A549 (cell line): ENCODE measurements around the gene GCAT. TPM values are rescaled to one million over a fixed set of nuclear protein-coding genes. Genes with fewer than 3 reads are reported as not detected.

ENCODE experiments used
- ATAC-seq, 2 experiments: fragments of 200-7000 bp in 1 of 2; fragments of >200 bp in 1 of 2; cut with Nextera tagmentation in 1 of 2; cut with Tn5 transposase in 1 of 2; 3 replicates each; pipeline versions ENCODE4 v1.8.0 to v1.9.1; 2018 to 2020; ENCODE audit warnings: mild to moderate bottlenecking in 1 of 2, moderate library complexity in 1 of 2
- CTCF ChIA-PET: fragments of 300-600 bp; sonication (Branson Sonifier 250); formaldehyde crosslinking; extraction: SDS; loops from one replicate; lab custom pipeline; 2021; ENCODE audit warnings: antibody characterized with exemption, inconsistent platforms; lab: Yijun Ruan, JAX
- POLR2A ChIA-PET: fragments of 350-600 bp; formaldehyde crosslinking; extraction: SDS; loops from one replicate; lab custom pipeline; 2021; ENCODE audit warnings: antibody characterized with exemption, inconsistent platforms; lab: Yijun Ruan, JAX
- DNase-seq, 2 experiments: peaks; one replicate each; pipeline versions ENCODE4 v3.0.0 to v3.0.0-alpha.2; 2011 to 2016; ENCODE audit warnings: low read depth in 1 of 2, low spot score in 1 of 2
- FAIRE-seq: peaks from 2 replicates; lab custom pipeline; 2011; peaks lifted over from hg19 to GRCh38; lab: Jason Lieb, UNC
- H3K27ac ChIP-seq, 2 experiments: fragments of >200 bp; sonication (Bioruptor Twin); formaldehyde crosslinking; 3 replicates each; pipeline ENCODE4 v1.5.1; 2016 to 2017
- H3K4me1 ChIP-seq: fragments of >200 bp; sonication (Bioruptor Twin); formaldehyde crosslinking; 3 replicates; pipeline ENCODE4 v1.6.1; 2016
- H3K4me2 ChIP-seq: fragments of >200 bp; sonication (Bioruptor Twin); formaldehyde crosslinking; 3 replicates; pipeline ENCODE4 v1.6.1; 2016
- H3K4me3 ChIP-seq: fragments of >200 bp; sonication (Bioruptor Twin); formaldehyde crosslinking; 3 replicates; pipeline ENCODE4 v1.5.1; 2016
- H3K9me3 ChIP-seq: fragments of >200 bp; sonication (Bioruptor Twin); formaldehyde crosslinking; 3 replicates; pipeline ENCODE4 v1.6.1; 2016
- ATOH8 ChIP-seq: fragments of 250-450 bp; sonication (Bioruptor Pico); IDR thresholded peaks from 2 replicates; pipeline ENCODE4 v1.5.0; 2020; ENCODE audit warnings: low read depth, mild to moderate bottlenecking, moderate library complexity
- CEBPB ChIP-seq, 2 experiments: fragments of >200 bp in 1 of 2; sonication (Bioruptor Twin) in 1 of 2; formaldehyde crosslinking in 1 of 2; IDR thresholded peaks; 2 replicates each; pipeline ENCODE4 v1.6.1; 2012 to 2016
- CHD4 ChIP-seq: fragments of 200-600 bp; sonication (generic); IDR thresholded peaks from 2 replicates; pipeline ENCODE4 v1.6.1; 2016; ENCODE audit warnings: antibody characterized with exemption, mild to moderate bottlenecking, borderline replicate concordance
- CTCF ChIP-seq: fragments of >200 bp; sonication (Bioruptor Twin); formaldehyde crosslinking; IDR thresholded peaks from 3 replicates; pipeline ENCODE4 v1.5.1; 2016
- EHF ChIP-seq: fragments of 250-450 bp; sonication (Bioruptor Pico); IDR thresholded peaks from 2 replicates; pipeline ENCODE4 v1.5.0; 2020; ENCODE audit warnings: mild to moderate bottlenecking
- ELK1 ChIP-seq: fragments of 150-350 bp; IDR thresholded peaks from 2 replicates; pipeline ENCODE4 v1.6.1; 2014; ENCODE audit warnings: low read depth, mild to moderate bottlenecking, low read length
- ESRRA ChIP-seq: fragments of 150-350 bp; IDR thresholded peaks from 2 replicates; pipeline ENCODE4 v1.6.1; 2014; ENCODE audit warnings: mild to moderate bottlenecking, low read length, borderline replicate concordance
- FOSB ChIP-seq: fragments of 250-450 bp; sonication (Bioruptor Pico); IDR thresholded peaks from 2 replicates; pipeline ENCODE4 v1.5.0; 2020; ENCODE audit warnings: mild to moderate bottlenecking, moderate library complexity
- FOSL2 ChIP-seq, 2 experiments: fragments of 450-650 bp in 1 of 2; fragments of >200 bp in 1 of 2; sonication (Bioruptor Twin) in 1 of 2; formaldehyde crosslinking; IDR thresholded peaks; 2 replicates each; pipeline versions ENCODE4 v1.5.0 to v1.6.1; 2016 to 2020; ENCODE audit warnings: mild to moderate bottlenecking in 1 of 2, moderate library complexity in 1 of 2
- GATA3 ChIP-seq: IDR thresholded peaks from 2 replicates; pipeline ENCODE4 v1.6.1; 2012; ENCODE audit warnings: borderline replicate concordance
- HOXA7 ChIP-seq: fragments of 250-450 bp; sonication (Bioruptor Pico); IDR thresholded peaks from 2 replicates; pipeline ENCODE4 v1.5.0; 2020; ENCODE audit warnings: mild to moderate bottlenecking, moderate library complexity
- MAX ChIP-seq: IDR thresholded peaks from 2 replicates; pipeline ENCODE4 v1.6.1; 2012
- MAZ ChIP-seq: fragments of 150-350 bp; IDR thresholded peaks from 2 replicates; pipeline ENCODE4 v1.6.1; 2014; ENCODE audit warnings: antibody characterized with exemption, low read depth, low read length, borderline replicate concordance
- MYC ChIP-seq: IDR thresholded peaks from 2 replicates; pipeline ENCODE4 v1.6.1; 2012; ENCODE audit warnings: mild to moderate bottlenecking, inconsistent platforms, low read length, improper control_type of control experiment, borderline replicate concordance
- NPAS2 ChIP-seq: fragments of 250-450 bp; sonication (Bioruptor Pico); IDR thresholded peaks from 2 replicates; pipeline ENCODE4 v1.8.0; 2022; ENCODE audit warnings: mild to moderate bottlenecking, moderate library complexity, borderline replicate concordance
- PHF8 ChIP-seq: fragments of 200-600 bp; sonication (generic); IDR thresholded peaks from 2 replicates; pipeline ENCODE4 v1.6.1; 2016; ENCODE audit warnings: low read depth, mild to moderate bottlenecking, antibody characterized with exemption, moderate library complexity, borderline replicate concordance
- POLR2A ChIP-seq: IDR thresholded peaks from 2 replicates; pipeline ENCODE4 v1.6.1; 2012; ENCODE audit warnings: mild to moderate bottlenecking, low read length
- RAD21 ChIP-seq, 2 experiments: fragments of >200 bp in 1 of 2; sonication (Bioruptor Twin) in 1 of 2; formaldehyde crosslinking in 1 of 2; IDR thresholded peaks in 1 of 2; conservative IDR thresholded peaks in 1 of 2; 2 replicates in 1 of 2; 3 replicates in 1 of 2; pipeline ENCODE4 v1.6.1; 2012 to 2018; ENCODE audit warnings: inconsistent platforms in 1 of 2
- RNF2 ChIP-seq: fragments of 200-600 bp; sonication (generic); IDR thresholded peaks from 2 replicates; pipeline ENCODE4 v1.6.1; 2016; ENCODE audit warnings: low read depth, mild to moderate bottlenecking, antibody characterized with exemption, moderate library complexity, borderline replicate concordance
- ZNF302 ChIP-seq: fragments of 250-450 bp; sonication (Bioruptor Pico); IDR thresholded peaks from 2 replicates; pipeline ENCODE4 v1.9.0; 2021; ENCODE audit warnings: inconsistent platforms, mild to moderate bottlenecking, moderate library complexity
- WGBS: methylation state at CpG from one replicate; pipeline ENCODE4 v1.1.6; 2017; ENCODE audit errors: missing lambda C conversion rate; 5-methylcytosine and 5-hydroxymethylcytosine counted together
- polyA plus RNA-seq, 4 experiments: library from polyadenylated mRNA; depleted of rRNA in 3 of 4; stranded (reverse); fragments of >200 nt; fragmentation: RNase III in 1 of 4; extraction: RNeasy Plus Mini Kit Qiagen cat#74134 plus additional on column Dnase treatment in 1 of 4; gene quantifications; 2 replicates in 3 of 4; 3 replicates in 1 of 4; pipeline ENCODE4 v1.2.3, GENCODE V29; 2011 to 2017

GCAT gene
- polyA plus RNA-seq, 2 of the 4 experiments (the other 2 are of a cell fraction): 1.2 to 2.1 TPM

- no peaks in the 10 kb centered on the region for H3K9me3 ChIP-seq
- no peak for TF ChIP-seq NPAS2 (CRISPR knock-in tag)
- TF ChIP-seq CTCF: no peak
- no peak for TF ChIP-seq MAX
- TF ChIP-seq CHD4: no peak
- no peak for TF ChIP-seq ELK1
- TF ChIP-seq, all 56 proteins: peak for 0
- ChIA-PET CTCF (interaction anchor here (2.1 to 6.7 kb wide), 2 partner anchors 11 to 13 kb away, joined by 5 to 37 read pairs; no protein-coding TSS in a partner anchor), POLR2A (no interaction called here)
- Histone ChIP-seq H3K4me2 (no peak overlapping the region), H3K27ac (no peak overlapping the region), H3K4me3 (no peak overlapping the region), H3K4me1 (no peaks in the 10 kb centered on the region)
- FAIRE-seq: no peak
- 88% methylated on average over 9 of the region's 11 CpGs for WGBS
- ATAC-seq: no peak
- no peak for DNase-seq
These were observed 23.7 kb downstream of the GCAT start for GRCh38 chr22:37831472-37831871.

- Histone ChIP-seq H3K4me2 (no peak overlapping the region), H3K4me3 (no peak overlapping the region), H3K4me1 (no peaks in the 10 kb centered on the region), H3K9me3 (no peaks in the 10 kb centered on the region), H3K27ac (no peak overlapping the region)
- CTCF ChIA-PET: interaction anchor here (0.8 to 6.7 kb wide), 4 partner anchors 12 to 31 kb away, joined by 3 to 37 read pairs (median 8); no protein-coding TSS in a partner anchor
- POLR2A ChIA-PET: no interaction called here
- no peak for FAIRE-seq
- DNase-seq: no peak
- ATAC-seq: 0 out of 6 replicates have a peak, but pooled peaks of 1 of the 2 experiments have one; percentile 21
- no peak for TF ChIP-seq HOXA7 (CRISPR knock-in tag)
- 92% methylated on average over 13 of the region's 16 CpGs for WGBS
These were observed 24.5 kb downstream of the GCAT start for GRCh38 chr22:37832022-37832857.

GRCh38 chr22:37842015-37842793, 34.5 kb downstream of the GCAT start:
- FAIRE-seq (no peak), ATAC-seq (no peak), DNase-seq (no peak)
- TF ChIP-seq RAD21 (conservative IDR thresholded peaks at IDR 0.05 in 1 of 2, IDR thresholded peaks at IDR 0.05 in 1 of 2) (no peak), FOSL2 (IDR thresholded peaks at IDR 0.05) (no peak), FOSL2 (CRISPR knock-in tag; IDR thresholded peaks at IDR 0.05) (no peak), GATA3 (no peak), POLR2A (no peak), MYC (no peak), RNF2 (no peak), ESRRA (no peak), MAZ (no peak), ATOH8 (CRISPR knock-in tag) (no peak), PHF8 (no peak), ZNF302 (CRISPR knock-in tag) (no peak), FOSB (no peak), EHF (CRISPR knock-in tag) (no peak), HOXA7 (CRISPR knock-in tag) (no peak), CEBPB (IDR thresholded peaks at IDR 0.05) (no peak), MAX (no peak)
- Histone ChIP-seq H3K4me2 (peak overlapping the region; percentile 96; the same call in 1 of the 3 replicates), H3K4me3 (no peak overlapping the region), H3K27ac (no peak overlapping the region), H3K9me3 (no peaks in the 10 kb centered on the region), H3K4me1 (peaks cover 10% of the 10 kb centered on the region; the same call in 2 of the 3 replicates)
- ChIA-PET POLR2A (no interaction called here), CTCF (interaction anchor here (0.6 to 2.7 kb wide), 2 partner anchors 24 to 250 kb away, joined by 4 to 19 read pairs; no protein-coding TSS in a partner anchor)
- WGBS: 95% methylated on average over 10 of the region's 10 CpGs
